ENCODE results near the gene VTI1A.
"Not testable (repeated sequence)": the region's sequence is repeated elsewhere in the genome, so short reads cannot be mapped to it uniquely, and the experiment has no call there.

The VTI1A gene

DNA sequence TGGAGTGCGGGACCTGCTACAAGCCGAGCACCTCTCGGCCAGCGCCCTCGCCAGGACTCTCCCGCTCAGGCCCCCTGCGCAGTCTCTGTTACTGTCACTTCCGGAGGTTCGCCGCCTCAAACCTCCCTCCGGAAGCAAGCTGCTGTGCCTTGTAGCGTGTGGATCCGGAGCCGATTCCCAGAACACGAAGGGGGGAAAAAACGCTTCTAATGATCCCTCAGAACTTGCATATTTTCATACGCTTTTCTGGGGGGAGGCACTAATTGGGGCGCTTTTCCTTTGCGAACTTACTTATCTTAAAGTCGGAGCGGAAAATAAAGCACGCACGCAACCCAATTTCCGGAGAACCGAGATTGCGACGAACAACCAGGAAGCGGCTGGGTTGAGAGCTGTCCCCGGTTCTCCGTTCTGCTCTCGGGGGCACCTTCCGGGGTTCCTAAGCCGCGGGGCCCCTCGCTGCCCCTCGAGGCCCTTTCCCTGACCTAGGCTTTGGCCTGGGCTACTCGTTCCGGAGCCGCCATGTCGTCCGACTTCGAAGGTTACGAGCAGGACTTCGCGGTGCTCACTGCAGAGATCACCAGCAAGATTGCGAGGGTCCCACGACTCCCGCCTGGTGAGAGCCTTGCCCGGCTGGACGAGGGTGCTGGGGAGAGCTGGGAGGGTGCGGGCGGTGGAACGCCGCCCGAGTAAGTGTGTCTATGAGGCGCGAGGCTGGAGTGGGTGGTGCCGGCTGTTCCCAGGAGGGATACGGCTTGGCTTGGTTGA lies at the start of gene VTI1A, which contains the start of gene ZDHHC6:
Gene VTI1A (plus strand): TSS at position 361 of the 765 bp plus-strand sequence. CDS start 159 bp downstream, at position 520.
Gene ZDHHC6 (minus strand): TSS at position 60 of the 765 bp plus-strand sequence. CDS start 1,478 bp downstream, outside the sequence.
- intact Hi-C loops (cut with DNase I), result loop anchor here (10.0 kb wide), 1 partner anchor 262 kb away; the partner anchor contains the start of gene GPAM
- DNase-seq, result peak; percentile 77 to 97 (median 85)

DNA sequence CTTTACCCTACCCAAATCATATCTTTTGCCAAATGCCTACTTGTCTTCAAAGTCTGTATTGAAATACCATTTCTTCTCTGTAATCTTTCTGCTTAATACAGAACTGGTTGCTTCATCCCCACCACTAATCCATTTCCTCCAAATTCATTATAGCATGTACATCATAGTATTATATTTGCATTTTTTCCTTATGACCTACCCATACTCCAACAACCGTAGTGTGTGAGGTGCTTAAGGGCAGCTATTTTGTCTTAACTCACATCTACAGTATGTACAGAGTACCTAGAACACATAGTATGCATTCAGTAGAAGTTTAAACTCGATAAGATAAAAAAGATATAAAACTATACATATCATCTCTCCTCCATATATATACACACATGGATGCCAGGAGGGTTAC lies 49.4 kb upstream of the VTI1A start:
- no peak for DNase-seq
- intact Hi-C loops (cut with DNase I), result no loop called here

DNA sequence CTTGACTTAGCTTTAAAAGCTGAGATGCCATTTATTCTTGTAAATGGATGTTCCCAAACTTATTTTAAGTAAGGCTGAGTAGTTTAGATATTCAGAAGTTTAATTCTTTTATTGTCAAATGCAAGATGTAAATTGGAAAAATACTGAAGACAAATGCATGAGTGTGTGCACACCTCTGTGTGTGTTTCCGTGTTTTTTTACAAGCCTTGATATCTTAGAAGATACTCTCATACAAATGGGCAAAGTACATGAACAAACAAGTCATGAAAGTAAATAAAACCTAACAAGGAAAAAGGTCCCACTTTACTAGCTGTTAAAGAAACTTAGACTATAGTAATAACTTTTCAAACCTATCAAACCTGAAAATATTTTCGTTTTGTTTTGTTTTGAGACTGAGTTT lies 44.1 kb upstream of the VTI1A start:
- intact Hi-C loops (cut with DNase I), result no loop called here
- no peak for DNase-seq

DNA sequence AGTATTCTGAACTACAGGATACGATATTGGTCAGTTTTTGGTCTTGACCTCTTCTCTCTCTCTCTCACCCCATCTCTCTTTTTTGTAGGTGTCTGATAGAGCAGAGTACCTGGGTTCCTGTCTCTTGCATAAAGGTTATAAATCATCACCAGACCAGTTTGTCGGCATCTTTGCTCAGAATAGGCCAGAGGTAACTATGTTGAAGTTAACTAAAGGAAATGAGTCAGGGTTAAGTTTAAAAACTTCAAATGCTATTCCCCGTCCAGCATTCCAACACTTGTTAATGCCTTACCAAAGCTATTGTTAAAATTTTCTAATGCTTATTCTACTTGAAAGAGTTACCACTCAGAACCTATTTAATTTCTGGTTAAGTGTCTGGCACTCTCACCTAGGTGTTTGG lies 42.4 kb upstream of the VTI1A start:
- DNase-seq, result no peak
- intact Hi-C loops (cut with DNase I), result no loop called here

DNA sequence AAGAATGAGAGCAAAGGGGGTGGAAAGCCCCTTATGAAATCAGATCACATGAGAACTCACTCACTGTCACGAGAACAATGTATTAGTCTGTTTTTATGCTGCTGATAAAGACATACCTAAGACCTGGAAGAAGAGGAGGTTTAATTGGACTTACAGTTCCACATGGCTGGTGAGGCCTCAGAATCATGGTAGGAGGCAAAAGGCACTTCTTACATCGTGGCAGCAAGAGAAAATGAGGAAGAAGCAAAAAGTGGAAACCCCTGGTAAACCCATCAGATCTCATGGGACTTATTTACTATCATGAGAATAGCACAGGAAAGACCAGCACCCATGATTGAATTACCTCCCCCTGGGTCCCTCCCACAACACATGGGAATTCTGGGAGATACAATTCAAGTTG lies 40.2 kb upstream of the VTI1A start:
- DNase-seq; intact Hi-C loops (cut with DNase I): not testable (repeated sequence)

DNA sequence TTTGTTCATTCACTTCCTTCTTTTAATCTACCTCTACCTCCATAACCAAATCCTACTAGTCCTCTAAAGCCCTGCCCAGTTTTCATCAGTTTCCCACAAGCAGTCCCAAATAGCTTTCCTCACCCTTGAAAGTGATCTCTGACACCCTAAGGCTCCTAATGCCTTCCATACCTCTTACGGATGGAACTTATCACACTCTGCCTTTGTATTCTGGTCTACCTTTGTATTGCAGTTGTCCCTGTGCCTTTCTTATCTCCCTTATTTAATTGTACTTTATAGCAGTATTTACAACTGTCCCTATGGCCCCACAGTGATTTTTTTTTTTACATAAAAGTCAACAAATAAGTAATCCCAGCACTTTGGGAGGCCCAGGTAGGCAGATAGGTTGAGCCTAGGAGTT lies 39.3 kb upstream of the VTI1A start:
- intact Hi-C loops (cut with DNase I), result no loop called here

DNA sequence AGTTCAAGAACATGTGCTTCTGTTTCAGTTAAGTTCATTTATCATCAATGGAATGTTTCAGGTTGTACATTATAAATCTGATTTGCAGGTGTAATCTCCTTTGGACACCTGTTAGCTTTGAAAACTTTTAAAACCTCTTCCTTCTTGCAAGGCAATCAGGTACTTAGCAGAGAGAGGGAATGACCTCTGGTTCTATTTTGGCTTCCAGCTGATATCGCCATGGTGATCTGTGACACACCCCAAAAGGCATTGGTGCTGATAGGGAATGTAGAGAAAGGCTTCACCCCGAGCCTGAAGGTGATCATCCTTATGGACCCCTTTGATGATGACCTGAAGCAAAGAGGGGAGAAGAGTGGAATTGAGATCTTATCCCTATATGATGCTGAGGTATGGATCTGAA lies 37.7 kb upstream of the VTI1A start:
- no peak for DNase-seq
- intact Hi-C loops (cut with DNase I), result no loop called here

More for the DNA sequence above, 39.3 kb upstream of the VTI1A start:
- no peak for DNase-seq

DNA sequence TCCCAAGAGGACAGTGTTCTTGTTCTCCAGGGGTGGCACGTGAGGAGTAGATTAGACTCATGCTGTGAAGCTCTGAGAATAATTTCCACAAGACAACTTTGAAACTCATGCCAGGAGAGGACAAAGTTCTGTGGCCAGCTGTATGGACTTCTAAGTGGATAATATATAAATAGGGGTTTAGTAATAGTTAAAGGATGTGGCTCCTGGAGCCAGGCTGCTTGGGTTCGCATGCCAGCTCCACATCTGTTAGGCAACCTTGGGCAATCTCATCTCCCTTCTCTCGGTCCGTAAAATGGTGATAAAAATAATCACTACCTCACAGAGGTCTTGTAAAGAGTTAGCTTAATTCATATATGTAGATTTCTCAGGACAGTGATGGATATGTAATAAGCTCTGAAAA lies 37.3 kb upstream of the VTI1A start:
- intact Hi-C loops (cut with DNase I), result no loop called here
- DNase-seq, result no peak

DNA sequence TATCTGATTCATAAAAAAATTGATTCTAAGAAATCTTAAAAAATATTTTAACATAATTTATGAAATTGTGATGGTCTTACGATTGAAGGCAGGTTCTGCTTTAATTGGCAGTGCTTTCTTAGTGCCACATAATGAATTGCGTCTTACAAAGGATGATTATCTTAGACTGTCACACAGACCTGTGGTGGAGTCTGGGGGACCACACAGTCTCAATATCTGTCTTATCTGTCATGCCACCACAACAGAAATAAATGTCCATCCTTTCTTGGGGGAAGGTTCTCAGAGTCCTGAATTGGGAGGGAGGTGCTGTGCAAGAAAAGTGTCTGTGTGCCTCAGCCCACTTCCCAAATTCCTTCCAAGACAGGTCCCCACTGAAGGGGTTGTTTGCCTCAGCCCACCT lies 34.3 kb upstream of the VTI1A start:
- intact Hi-C loops (cut with DNase I), result no loop called here
- DNase-seq, result no peak

DNA sequence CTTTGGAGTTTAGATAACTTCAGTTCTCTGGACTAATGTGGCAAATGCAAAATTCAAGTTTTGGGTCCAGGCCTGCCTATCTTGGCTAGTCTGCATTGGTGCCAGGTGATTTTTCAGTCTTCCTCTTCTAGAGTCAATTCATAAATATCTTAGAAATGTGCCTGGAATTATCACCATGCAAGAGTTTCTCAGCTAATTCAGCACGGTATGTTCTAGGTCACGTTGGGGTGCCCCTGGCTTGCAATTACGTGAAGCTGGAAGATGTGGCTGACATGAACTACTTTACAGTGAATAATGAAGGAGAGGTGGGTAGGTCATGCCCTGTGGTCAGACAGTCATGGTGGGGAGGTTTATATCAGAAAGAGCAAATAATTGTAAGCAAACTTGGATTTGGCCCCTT lies 25.3 kb upstream of the VTI1A start:
- DNase-seq, result no peak
- intact Hi-C loops (cut with DNase I), result no loop called here

DNA sequence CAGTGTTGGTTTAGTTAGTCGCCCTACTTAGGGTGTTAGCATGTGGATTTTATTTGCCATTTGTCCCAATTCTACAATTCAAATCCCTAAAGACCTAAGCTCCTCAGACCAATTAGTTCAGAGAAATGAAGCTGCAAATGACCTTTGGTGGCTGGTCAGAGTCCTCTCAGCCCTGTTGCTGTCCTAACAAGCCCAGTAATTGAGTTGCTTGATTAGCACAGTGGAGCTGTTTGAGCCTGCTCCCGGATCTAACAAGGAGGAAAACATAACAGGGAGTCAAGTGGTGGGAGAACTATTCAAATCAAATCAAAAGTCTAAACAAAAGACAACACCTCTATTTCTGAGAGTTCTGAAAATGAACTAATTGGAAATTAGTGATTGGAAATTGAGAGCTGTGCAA lies 22.4 kb upstream of the VTI1A start:
- intact Hi-C loops (cut with DNase I), result no loop called here
- no peak for DNase-seq

DNA sequence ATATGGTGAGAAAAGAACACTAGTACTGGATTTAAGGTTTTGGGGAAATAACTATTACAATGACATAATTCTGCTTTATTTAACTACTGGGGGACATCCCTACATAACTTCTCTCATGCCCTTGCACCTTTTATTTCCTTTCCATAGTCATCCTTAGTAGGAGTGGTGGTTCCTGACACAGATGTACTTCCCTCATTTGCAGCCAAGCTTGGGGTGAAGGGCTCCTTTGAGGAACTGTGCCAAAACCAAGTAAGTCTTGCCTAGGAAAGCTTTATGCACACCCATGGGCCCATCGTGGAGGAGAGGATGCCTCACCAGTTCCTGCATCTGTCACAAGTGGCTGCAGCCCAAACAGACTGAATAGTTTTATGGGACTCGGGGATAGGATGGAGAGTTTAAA lies 20.9 kb upstream of the VTI1A start:
- intact Hi-C loops (cut with DNase I), result no loop called here
- DNase-seq, result no peak

DNA sequence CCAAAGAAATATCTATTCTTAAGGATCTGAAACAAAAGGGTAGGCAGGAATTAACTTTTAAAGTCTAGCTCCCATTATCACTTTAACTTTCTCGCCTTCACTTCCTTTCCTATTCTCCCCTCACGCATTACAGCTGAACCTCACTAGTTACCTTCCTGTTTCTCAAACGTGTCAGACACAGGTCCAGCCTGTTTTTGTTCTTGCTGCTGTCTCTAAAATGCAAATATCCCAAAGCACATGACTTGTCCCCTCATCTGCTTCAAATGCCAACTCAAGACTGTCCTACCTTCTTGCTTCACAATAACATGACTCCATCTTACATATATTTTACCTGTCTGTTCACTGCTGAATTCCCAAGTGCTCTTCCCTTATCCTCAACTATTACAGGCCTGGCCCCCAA lies 17.9 kb upstream of the VTI1A start:
- intact Hi-C loops (cut with DNase I), result no loop called here
- DNase-seq, result no peak

DNA sequence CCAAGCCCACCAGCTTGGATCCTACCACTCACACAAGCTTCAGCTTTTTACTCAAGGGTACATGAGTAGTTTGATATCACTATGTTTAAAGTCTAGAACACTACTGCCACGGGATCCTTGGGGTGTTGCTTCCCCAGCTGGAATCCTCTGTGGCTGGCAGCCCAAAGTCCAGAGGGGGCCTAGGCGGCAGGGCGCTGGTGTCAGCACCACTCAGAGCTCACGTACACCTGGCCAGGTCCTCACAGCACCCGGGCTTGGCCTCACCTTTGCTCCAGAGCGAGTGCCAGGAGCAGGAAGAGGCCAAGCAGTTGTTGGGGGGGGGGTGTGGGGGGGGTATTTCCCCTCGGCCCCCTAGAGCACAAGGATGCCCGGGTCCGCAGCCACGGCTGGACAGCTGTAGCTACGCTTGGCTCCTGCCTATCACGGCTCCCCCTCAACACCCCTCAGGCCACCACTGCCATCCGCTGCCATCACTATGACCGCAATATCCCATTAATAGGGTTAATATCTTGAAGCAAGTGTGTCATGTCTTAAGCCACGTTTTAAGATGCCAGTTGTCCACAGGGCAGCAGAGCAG lies 17.3 kb upstream of the VTI1A start:
- no peak for DNase-seq
- intact Hi-C loops (cut with DNase I), result no loop called here

DNA sequence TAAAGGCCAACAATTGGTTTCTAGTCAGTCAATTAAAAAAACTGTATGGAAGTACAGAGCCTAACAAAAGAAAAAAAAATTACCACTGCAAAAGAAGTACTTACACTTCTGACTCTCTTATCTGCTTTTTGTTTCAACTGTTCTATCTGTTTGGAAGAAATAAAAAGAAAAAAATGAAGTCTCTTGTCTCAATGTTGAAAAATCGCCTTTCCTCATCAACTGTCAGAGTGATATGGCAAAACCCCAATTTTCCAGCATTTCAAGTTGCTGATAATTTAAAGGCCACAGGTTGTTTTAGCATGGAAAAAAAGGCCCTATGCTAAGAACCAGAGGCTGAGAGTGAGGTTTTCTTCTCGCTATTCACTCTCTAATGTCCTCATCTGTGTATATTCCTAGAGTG lies 13.9 kb upstream of the VTI1A start:
- DNase-seq, result no peak
- intact Hi-C loops (cut with DNase I), result no loop called here

DNA sequence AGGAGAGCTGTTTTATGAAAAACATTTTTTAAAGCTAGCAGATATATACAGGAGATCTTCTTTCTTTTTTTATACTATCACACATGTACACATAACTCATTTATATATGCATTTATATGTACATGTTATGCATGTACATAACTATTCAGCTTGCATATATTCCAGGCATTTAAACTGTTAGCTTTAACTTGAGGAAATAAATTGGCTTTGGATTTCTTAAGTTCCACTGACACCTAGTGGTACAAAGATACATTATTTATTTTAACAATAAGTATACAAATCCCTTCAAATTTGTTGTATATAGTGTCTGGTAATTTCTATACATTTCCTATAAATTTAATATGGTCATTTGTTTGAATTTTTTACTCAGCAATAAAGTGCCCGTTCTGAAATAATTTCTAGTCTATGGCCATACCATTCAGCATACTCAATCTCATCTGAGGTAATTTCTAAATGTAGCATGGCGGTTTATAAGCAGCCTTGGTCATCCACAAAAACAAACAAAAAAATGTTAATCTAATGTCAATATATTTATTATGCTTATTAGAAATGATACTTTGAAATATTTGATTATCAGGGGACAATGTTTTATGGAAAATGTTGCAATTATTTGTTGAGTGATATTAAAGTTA lies 11.9 kb upstream of the VTI1A start:
- no peak for DNase-seq
- intact Hi-C loops (cut with DNase I), result no loop called here

DNA sequence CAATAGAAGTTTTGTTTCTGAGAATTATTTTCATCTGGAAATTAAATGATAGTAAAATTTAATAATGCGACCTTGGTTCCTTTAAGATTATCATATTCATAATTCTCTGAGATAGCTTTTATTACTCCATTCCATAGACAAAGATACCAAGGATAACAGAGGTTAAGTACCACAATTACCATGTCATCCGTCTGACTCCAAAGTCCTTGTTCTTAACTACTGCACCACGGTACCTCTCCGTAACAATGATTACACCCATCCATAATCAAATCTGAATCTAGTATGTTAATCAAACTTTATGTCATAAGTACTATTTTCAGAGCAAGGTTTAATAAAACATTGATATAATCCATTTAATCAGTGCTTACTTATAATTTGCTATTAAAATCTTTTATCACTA lies 8.7 kb upstream of the VTI1A start:
- intact Hi-C loops (cut with DNase I), result no loop called here

DNA sequence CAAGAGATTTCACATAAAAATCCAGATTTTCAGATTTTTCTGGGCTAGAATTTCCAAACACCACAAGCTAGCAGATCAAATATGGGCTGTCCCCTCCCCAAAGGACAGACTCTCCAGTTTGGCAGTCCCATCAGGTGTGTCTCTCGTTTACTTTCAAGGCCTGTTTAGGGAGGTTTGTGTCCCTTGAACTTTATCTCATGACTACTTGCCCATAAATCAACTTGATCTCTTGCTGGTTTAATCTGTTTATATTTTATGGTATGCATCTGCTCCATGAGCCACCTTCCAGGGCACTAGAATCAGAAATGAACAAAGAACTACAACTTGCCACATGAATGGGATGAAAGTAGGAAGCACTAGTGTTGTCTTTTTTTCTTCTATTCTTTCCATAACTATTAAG lies 5.5 kb upstream of the VTI1A start:
- intact Hi-C loops (cut with DNase I), result loop anchor here (10.0 kb wide), 1 partner anchor 257 kb away; the partner anchor contains the start of gene GPAM

More for the DNA sequence above, 8.7 kb upstream of the VTI1A start:
- DNase-seq, result no peak

DNA sequence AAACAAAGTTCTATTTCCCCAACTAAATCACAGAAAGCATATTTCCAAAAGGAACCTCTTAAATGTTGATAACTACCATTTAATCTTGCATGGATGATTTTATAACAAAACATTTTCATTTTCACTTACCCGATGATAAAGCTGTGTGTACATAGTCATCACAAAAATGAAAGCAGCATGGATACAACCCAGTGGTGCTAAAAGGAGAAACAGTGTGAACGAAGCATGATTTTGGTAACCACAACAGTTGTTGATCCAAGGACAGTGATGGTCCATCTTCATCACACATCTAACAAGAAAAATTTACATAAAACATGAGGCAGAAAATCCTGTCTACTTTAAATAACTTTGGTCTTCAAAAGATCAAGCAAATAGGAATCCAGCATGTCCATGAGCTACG lies 5.0 kb upstream of the VTI1A start:
- DNase-seq, result no peak
- intact Hi-C loops (cut with DNase I), result loop anchor here (10.0 kb wide), 1 partner anchor 257 kb away; the partner anchor contains the start of gene GPAM

More for the DNA sequence above, 5.5 kb upstream of the VTI1A start:
- no peak for DNase-seq

DNA sequence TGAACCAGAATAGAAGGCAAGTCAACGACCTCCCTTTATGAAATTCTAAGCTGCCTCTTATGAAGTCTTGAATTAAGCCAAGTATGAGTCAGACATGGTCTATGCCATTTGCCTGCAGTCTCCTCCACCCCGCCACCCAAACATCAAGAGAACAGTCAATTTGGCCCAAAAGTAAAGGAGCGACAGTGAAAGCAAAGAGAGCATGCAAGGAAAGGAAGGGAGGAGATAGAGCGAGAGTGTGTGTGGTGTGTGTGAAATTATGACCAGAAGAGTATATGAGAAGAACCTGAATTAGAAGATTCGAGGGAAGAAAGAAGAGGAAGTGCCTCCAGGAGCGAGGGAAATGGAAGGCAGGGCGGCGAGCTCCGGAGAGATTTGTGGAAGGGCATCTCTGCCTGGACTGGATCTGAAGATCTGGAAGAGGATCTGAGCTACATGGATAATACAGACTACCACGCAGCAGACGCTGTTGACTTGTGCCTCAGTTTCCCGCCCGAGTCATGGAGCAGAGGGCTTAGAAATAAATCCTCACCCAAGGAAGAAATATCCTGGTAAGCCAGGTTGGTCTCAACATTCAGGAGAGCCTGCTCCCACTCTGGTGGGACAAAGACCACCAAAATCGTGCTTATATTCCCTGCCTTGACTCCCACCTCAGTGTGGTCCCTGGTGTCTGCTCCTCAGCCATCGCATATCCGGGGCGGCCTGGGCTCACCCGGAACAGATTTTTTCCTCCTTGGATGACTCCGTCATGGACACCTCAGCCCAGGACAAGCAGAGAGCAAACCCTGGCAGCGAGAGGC lies 760 bp upstream of the VTI1A start:
- intact Hi-C loops (cut with DNase I), result loop anchor here (10.0 kb wide), 1 partner anchor 261 kb away; the partner anchor contains the start of gene GPAM
- peak in 4 of 10 donors; percentile 7 to 67 (median 42) for DNase-seq

DNA sequence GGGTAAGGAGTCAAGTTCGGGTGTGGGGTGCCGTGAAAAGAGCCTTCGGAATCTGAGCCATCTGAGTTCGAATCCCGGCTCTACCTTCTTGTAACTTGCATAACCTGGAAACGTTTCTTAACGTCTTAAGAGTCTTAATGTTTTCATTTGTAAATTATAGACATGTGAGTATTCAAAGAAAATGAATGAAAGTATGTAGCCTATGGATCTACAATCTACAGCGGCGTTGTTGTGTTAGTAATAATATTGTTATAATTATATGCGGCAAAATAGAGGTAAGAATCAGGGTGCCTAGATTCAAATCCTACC lies 559 bp downstream of the VTI1A start:
- no peak for DNase-seq
- intact Hi-C loops (cut with DNase I), result loop anchor here (10.0 kb wide), 1 partner anchor 263 kb away; the partner anchor contains the start of gene GPAM

All from posterior cingulate gyrus (tissue), 11 donors.